Kidney epithelial cell (primary cell): Measurements from ENCODE around the gene EIF1AD. TPM values are rescaled to one million over a fixed set of nuclear protein-coding genes. Genes with fewer than 3 reads are reported as not detected.
"Not testable (repeated sequence)": the region's sequence is repeated elsewhere in the genome, so short reads cannot be mapped to it uniquely, and the experiment has no call there.

Experiments used
- DNase-seq: peaks from one replicate; pipeline ENCODE4 v3.0.0-alpha.2; 2010; ENCODE audit warnings: low read depth
- H3K27me3 ChIP-seq: 2 replicates; pipeline ENCODE4 v1.6.0; 2011; ENCODE audit warnings: low read length; ENCODE audit not compliant: control insufficient read depth, insufficient read depth
- H3K36me3 ChIP-seq: 2 replicates; pipeline ENCODE4 v1.5.1; 2011; ENCODE audit warnings: low read length; ENCODE audit not compliant: control insufficient read depth, insufficient read depth
- H3K4me3 ChIP-seq: 2 replicates; pipeline ENCODE4 v1.5.1; 2011; ENCODE audit warnings: low read depth, mild to moderate bottlenecking, control low read depth, low read length
- total RNA-seq: library from RNA; depleted of rRNA; stranded (reverse); fragments of >200 nt; gene quantifications from 2 replicates; pipeline ENCODE4 v1.2.3, GENCODE V29; 2015
- TF ChIP-seq, protein P1 (sequence below): IDR thresholded peaks from 2 replicates; pipeline ENCODE4 v1.5.1; 2011; ENCODE audit warnings: mild to moderate bottlenecking, moderate library complexity, low read length, control low read depth, inconsistent platforms; ENCODE audit not compliant: insufficient read depth, poor library complexity, severe bottlenecking

Gene EIF1AD
- total RNA-seq, 1 donor from 2014 or later: 33.4 TPM

DNA sequence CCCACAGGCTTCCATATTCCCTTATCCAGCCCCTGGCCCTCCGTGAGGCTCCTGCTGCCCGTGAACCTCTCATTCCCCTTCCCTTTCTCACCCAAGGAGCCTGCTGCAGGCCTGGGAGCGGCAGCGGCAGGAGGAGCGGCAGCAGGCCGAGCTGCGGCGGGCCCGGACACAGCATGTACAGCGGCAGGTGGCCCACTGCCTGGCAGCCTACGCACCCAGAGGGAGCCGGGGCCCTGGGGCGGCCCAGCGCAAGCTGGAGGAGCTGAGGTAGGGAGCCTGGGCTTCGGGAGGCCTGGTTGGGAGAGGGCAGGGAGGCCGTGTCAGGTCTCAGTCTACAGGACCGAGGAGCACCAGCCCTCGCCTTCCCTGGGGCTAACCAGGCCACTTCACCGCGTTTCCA lies 48.5 kb downstream of the EIF1AD start:
- no peak for DNase-seq
- H3K27me3 ChIP-seq: no peaks in the 10 kb centered on the region
- H3K4me3 ChIP-seq: no peak overlapping the region
- TF ChIP-seq, protein P1, sequence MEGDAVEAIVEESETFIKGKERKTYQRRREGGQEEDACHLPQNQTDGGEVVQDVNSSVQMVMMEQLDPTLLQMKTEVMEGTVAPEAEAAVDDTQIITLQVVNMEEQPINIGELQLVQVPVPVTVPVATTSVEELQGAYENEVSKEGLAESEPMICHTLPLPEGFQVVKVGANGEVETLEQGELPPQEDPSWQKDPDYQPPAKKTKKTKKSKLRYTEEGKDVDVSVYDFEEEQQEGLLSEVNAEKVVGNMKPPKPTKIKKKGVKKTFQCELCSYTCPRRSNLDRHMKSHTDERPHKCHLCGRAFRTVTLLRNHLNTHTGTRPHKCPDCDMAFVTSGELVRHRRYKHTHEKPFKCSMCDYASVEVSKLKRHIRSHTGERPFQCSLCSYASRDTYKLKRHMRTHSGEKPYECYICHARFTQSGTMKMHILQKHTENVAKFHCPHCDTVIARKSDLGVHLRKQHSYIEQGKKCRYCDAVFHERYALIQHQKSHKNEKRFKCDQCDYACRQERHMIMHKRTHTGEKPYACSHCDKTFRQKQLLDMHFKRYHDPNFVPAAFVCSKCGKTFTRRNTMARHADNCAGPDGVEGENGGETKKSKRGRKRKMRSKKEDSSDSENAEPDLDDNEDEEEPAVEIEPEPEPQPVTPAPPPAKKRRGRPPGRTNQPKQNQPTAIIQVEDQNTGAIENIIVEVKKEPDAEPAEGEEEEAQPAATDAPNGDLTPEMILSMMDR: no peak
- H3K36me3 ChIP-seq: no peaks in the 10 kb centered on the region

DNA sequence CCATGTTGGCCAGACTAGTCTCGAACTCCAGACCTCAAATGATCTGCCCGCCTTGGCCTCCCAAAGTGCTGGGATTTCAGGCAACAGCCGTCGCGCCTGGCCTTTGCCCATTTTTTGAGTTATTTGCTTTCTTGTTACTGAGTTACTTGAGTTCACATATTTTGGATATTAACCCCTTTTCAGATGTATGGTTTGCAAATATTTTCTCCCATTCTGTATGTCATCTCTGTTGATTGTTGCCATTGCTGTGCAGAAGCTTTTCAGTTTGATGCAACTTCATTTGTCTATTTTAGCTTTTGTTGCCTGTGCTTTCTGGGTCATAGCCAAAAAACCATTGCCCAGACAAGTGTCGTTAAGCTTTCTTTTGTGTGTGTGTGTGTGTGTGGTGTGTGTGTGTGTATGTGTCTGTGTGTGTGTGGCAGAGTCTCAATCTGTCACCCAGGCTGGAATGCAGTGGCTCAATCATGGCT lies 49.9 kb downstream of the EIF1AD start:
- DNase-seq: no peak
- Histone ChIP-seq H3K36me3 (no peaks in the 10 kb centered on the region), H3K27me3 (no peaks in the 10 kb centered on the region), H3K4me3 (no peak overlapping the region)
- TF ChIP-seq, protein P1: no peak

DNA sequence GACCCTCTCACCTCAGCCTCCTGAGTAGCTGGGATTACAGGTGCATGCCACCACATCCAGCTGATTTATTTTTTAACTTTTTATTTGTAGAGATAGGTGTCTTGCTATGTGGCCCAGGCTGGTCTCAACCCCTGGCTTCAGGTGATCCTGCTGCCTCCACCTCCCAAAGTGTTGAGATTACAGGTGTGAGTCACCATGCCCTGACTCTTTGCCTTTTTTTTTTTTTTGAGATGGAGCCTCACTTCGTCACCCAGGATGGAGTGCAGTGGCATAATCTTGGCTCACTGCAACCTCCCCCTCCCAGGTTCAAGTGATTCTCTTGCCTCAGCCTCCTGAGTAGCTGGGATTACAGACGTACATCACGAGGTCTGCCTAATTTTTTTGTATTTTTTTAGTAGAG lies 50.3 kb downstream of the EIF1AD start:
- DNase-seq, H3K27me3 ChIP-seq: not testable (repeated sequence)

DNA sequence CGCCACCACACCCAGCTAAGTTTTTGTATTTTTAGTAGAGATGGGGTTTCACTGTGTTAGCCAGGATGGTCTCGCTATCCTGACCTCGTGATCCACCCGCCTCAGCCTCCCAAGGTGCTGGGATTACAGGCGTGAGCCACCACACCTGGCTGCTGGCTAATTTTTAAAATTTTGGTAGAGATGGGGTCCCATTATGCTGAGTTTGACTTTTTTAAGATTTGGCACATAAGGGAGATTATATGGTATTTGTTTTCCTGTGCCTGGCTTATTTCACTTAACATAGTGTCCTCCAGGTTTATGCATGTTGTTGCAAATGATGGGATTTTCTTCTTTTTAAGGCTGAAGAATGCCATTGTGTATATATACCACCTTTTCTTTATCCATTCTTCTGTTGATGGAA lies 51.2 kb downstream of the EIF1AD start:
- not testable (repeated sequence) for H3K27me3 ChIP-seq, H3K4me3 ChIP-seq, H3K36me3 ChIP-seq, DNase-seq

More for the DNA sequence above, 50.3 kb downstream of the EIF1AD start:
- H3K36me3 ChIP-seq, H3K4me3 ChIP-seq: not testable (repeated sequence)

DNA sequence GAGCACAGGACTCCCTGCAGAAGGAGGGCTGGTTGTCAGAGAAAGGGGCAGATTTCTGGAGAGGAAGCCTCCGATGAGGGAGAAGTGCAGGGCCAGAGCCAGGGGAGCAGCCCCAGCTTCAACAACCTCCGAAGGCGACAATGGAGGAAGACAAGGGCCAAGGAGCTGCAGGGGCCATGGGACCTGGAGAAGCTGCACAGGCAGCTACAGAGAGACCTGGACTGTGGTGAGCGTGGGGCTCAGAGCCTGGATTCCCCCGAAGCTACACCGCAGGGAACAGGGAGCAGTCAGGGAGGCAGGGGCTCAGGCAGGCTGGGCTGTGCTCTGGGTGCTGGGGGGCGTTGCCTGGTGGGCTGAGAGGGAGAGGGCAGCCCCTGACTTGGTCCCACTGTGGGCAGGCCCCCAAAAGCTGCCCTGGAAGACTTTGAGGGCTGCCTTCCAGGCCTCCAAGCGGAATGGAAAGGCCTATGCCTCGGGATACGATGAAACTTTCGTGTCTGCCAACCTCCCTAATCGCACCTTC lies 54.3 kb downstream of the EIF1AD start:
- TF ChIP-seq, protein P1: no peak
- Histone ChIP-seq H3K36me3 (no peaks in the 10 kb centered on the region), H3K27me3 (no peaks in the 10 kb centered on the region), H3K4me3 (no peak overlapping the region)
- no peak for DNase-seq

DNA sequence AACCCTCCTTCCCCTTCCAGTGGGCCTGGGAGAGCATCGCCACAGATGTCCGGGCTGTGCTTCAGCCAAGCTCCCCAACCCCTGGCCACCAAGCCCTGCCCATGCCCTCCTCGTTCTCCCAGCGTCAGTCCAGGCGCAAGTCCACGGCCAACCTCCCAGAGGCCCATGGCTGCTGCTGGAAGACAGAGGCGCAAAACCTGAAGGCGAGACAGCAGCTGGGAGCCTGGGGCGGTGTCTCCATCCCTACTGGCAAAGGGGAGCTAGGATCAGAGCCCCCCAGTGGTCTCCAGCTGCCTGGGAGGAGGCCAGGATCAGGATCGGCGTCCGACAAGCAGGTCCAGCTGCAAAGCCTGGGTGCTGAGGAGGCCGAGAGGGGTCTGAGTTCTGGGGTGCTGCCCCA lies 54.8 kb downstream of the EIF1AD start:
- no peak for DNase-seq
- TF ChIP-seq, protein P1: no peak
- H3K4me3 ChIP-seq: no peak overlapping the region
- H3K36me3 ChIP-seq: no peaks in the 10 kb centered on the region
- H3K27me3 ChIP-seq: no peaks in the 10 kb centered on the region

DNA sequence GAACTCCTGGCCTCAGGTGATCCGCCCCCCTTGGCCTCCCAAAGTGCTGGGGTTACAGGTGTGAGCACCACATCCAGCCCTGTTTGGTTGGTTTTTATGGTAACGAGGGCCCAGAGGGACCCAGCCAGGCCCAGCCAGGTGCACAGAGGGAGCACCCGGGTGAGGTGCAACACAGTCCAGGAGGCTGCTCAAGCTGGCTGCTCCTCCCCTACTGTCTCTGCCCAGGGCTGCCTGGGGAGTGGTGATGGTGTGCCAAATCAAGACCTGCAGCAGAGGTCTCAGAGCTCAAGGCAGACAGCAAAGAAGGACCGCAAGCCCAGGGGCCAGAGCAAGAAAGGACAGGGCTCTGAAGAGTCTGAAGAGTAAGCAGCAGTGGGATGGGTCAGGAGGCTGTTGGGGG lies 55.3 kb downstream of the EIF1AD start:
- Histone ChIP-seq H3K4me3 (no peak overlapping the region), H3K36me3 (no peaks in the 10 kb centered on the region), H3K27me3 (no peaks in the 10 kb centered on the region)
- TF ChIP-seq, protein P1: no peak
- DNase-seq: no peak
